Kidney epithelial cell (primary cell): ENCODE measurements around the gene KCNQ1. TPM values are rescaled to one million over a fixed set of nuclear protein-coding genes. Genes with fewer than 3 reads are reported as not detected.
A peak's percentile ranks its signal among the peaks of the same experiment; 100 is the strongest.

ENCODE experiments used
- DNase-seq: peaks from one replicate; pipeline ENCODE4 v3.0.0-alpha.2; 2010; ENCODE audit warnings: low read depth
- H3K27me3 ChIP-seq: 2 replicates; pipeline ENCODE4 v1.6.0; 2011; ENCODE audit warnings: low read length; ENCODE audit not compliant: control insufficient read depth, insufficient read depth
- H3K36me3 ChIP-seq: 2 replicates; pipeline ENCODE4 v1.5.1; 2011; ENCODE audit warnings: low read length; ENCODE audit not compliant: control insufficient read depth, insufficient read depth
- H3K4me3 ChIP-seq: 2 replicates; pipeline ENCODE4 v1.5.1; 2011; ENCODE audit warnings: low read depth, mild to moderate bottlenecking, control low read depth, low read length
- CTCF ChIP-seq: IDR thresholded peaks from 2 replicates; pipeline ENCODE4 v1.5.1; 2011; ENCODE audit warnings: mild to moderate bottlenecking, moderate library complexity, low read length, control low read depth, inconsistent platforms; ENCODE audit not compliant: insufficient read depth, poor library complexity, severe bottlenecking
- total RNA-seq: library from RNA; depleted of rRNA; stranded (reverse); fragments of >200 nt; gene quantifications from 2 replicates; pipeline ENCODE4 v1.2.3, GENCODE V29; 2015

The KCNQ1 gene
- total RNA-seq, 1 donor from 2014 or later: 2.3 TPM

- Histone ChIP-seq H3K27me3 (peaks cover 2% of the 10 kb centered on the region), H3K36me3 (no peaks in the 10 kb centered on the region), H3K4me3 (no peak overlapping the region)
- TF ChIP-seq CTCF: no peak
- no peak for DNase-seq
These were observed 305.4 kb downstream of the KCNQ1 start for GRCh38 chr11:2750101-2750681.

GRCh38 chr11:2750682-2751522, 306.1 kb downstream of the KCNQ1 start:
- TF ChIP-seq CTCF: no peak
- H3K27me3 ChIP-seq: peaks cover 2% of the 10 kb centered on the region
- H3K4me3 ChIP-seq: no peak overlapping the region
- DNase-seq: no peak
- H3K36me3 ChIP-seq: no peaks in the 10 kb centered on the region

GRCh38 chr11:2751523-2752203, 306.9 kb downstream of the KCNQ1 start:
- Histone ChIP-seq H3K4me3 (no peak overlapping the region), H3K27me3 (peaks cover 2% of the 10 kb centered on the region), H3K36me3 (no peaks in the 10 kb centered on the region)
- no peak for DNase-seq
- no peak for TF ChIP-seq CTCF

GRCh38 chr11:2752204-2752770, 307.5 kb downstream of the KCNQ1 start:
- H3K4me3 ChIP-seq: no peak overlapping the region
- H3K36me3 ChIP-seq: no peaks in the 10 kb centered on the region
- no peak for TF ChIP-seq CTCF
- peaks cover 2% of the 10 kb centered on the region for H3K27me3 ChIP-seq
- peak; percentile 86 for DNase-seq

GRCh38 chr11:2752923-2753322, 308.1 kb downstream of the KCNQ1 start:
- no peak for DNase-seq
- Histone ChIP-seq H3K27me3 (peaks cover 2% of the 10 kb centered on the region), H3K4me3 (no peak overlapping the region), H3K36me3 (no peaks in the 10 kb centered on the region)
- TF ChIP-seq CTCF: no peak
